ENCODE results near the gene CILP2. TPM values are rescaled to one million over a fixed set of nuclear protein-coding genes. Genes with fewer than 3 reads are reported as not detected.

CILP2 gene
- total RNA-seq, 1 experiment from 2014 or later = 2.0 TPM

DNA sequence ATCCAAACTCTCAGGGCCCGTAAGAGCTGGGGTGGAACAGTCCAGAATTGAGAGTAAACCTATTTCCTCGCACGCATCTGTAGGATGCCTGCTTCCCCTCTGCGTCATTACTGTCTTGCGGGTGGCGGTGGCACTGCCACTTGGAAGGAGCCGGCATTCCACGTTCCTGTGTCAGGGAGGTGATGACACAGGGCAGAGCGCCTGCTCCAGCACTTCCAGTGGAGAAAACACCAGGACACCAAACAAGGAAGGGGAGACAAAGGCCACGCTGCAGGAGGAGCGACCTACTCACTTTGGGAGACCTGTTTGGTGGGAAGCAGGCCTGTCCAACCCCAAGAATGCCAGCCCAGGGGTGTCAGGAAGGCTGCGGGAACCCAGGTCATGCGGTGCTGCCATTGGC lies 43.3 kb downstream of the CILP2 start:
- Histone ChIP-seq H3K4me3 (ENCODE audit: low read length) (no peak overlapping the region), H3K9me2 (replicated peaks; ENCODE audit: low read length) (no peaks in the 10 kb centered on the region), H3K27ac (ENCODE audit: low read length) (no peak overlapping the region), H3K4me2 (ENCODE audit: low read length) (no peak overlapping the region), H3F3A (ENCODE audit: low read length, unreplicated experiment) (no peaks in the 10 kb centered on the region), H3K79me2 (ENCODE audit: low read length) (no peaks in the 10 kb centered on the region), H3K9ac (ENCODE audit: low read length) (no peak overlapping the region), H4K20me1 (ENCODE audit: low read length) (no peaks in the 10 kb centered on the region), H2AFZ (ENCODE audit: low read length) (no peak overlapping the region), H3K36me3 (ENCODE audit: low read depth, low read length) (no peaks in the 10 kb centered on the region), H3K27me3 (ENCODE audit: low read length) (no peaks in the 10 kb centered on the region), H3K4me1 (ENCODE audit: insufficient read depth, low read length) (no peaks in the 10 kb centered on the region; the same call in 1 of the 2 replicates), H3K9me3 (ENCODE audit: low read length) (no peaks in the 10 kb centered on the region)
- no TSS peak for BruUV-seq (replicated peaks)
- CTCF ChIA-PET = no interaction called here
- ATAC-seq (no peak), DNase-seq (no peak)
- intact Hi-C loops (cut with micrococcal nuclease) = no loop called here
- TF ChIP-seq EZH2 (IDR thresholded peaks at IDR 0.05; ENCODE audit: low read length, unreplicated experiment) (no peak), EZH2phosphoT487 (IDR thresholded peaks at IDR 0.05; ENCODE audit: borderline replicate concordance, low read length) (no peak)
- TF ChIP-seq, protein P1, sequence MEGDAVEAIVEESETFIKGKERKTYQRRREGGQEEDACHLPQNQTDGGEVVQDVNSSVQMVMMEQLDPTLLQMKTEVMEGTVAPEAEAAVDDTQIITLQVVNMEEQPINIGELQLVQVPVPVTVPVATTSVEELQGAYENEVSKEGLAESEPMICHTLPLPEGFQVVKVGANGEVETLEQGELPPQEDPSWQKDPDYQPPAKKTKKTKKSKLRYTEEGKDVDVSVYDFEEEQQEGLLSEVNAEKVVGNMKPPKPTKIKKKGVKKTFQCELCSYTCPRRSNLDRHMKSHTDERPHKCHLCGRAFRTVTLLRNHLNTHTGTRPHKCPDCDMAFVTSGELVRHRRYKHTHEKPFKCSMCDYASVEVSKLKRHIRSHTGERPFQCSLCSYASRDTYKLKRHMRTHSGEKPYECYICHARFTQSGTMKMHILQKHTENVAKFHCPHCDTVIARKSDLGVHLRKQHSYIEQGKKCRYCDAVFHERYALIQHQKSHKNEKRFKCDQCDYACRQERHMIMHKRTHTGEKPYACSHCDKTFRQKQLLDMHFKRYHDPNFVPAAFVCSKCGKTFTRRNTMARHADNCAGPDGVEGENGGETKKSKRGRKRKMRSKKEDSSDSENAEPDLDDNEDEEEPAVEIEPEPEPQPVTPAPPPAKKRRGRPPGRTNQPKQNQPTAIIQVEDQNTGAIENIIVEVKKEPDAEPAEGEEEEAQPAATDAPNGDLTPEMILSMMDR (conservative IDR thresholded peaks at IDR 0.05; ENCODE audit: low read depth, low read length) = no peak
- POLR2A ChIA-PET (ENCODE audit: unreplicated experiment) = no interaction called here

DNA sequence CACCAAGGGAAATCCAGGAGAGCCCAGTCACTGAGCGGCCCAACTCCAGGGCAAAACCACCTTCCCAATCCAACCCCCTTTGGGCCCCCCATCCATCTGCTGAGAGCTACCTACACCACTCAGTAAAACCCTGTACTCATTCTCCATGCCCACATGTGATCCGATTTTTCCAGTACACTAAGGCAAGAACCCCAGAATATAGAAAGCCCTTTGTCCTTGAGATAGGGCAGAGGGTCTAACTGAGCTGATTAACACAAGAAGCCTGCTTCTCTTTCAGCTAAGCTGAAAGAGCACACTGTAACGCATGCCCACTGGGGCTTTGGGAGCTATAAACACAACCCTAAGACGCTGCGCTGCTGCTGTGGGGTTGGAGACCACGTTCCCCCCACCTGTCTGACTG lies 44.4 kb downstream of the CILP2 start:
- no TSS peak for BruUV-seq (replicated peaks)
- Histone ChIP-seq H3K4me3 (ENCODE audit: low read length) (no peak overlapping the region), H3K9me2 (replicated peaks; ENCODE audit: low read length) (no peaks in the 10 kb centered on the region), H3K36me3 (ENCODE audit: low read depth, low read length) (no peaks in the 10 kb centered on the region), H3K9ac (ENCODE audit: low read length) (no peak overlapping the region), H3K79me2 (ENCODE audit: low read length) (no peaks in the 10 kb centered on the region), H3F3A (ENCODE audit: low read length, unreplicated experiment) (no peaks in the 10 kb centered on the region), H3K9me3 (ENCODE audit: low read length) (no peaks in the 10 kb centered on the region), H4K20me1 (ENCODE audit: low read length) (no peaks in the 10 kb centered on the region), H3K4me1 (ENCODE audit: insufficient read depth, low read length) (no peaks in the 10 kb centered on the region), H2AFZ (ENCODE audit: low read length) (no peak overlapping the region), H3K27ac (ENCODE audit: low read length) (no peak overlapping the region), H3K4me2 (ENCODE audit: low read length) (no peak overlapping the region), H3K27me3 (ENCODE audit: low read length) (no peaks in the 10 kb centered on the region)
- ChIA-PET CTCF (no interaction called here), POLR2A (ENCODE audit: unreplicated experiment) (no interaction called here)
- intact Hi-C loops (cut with micrococcal nuclease) = no loop called here
- DNase-seq (no peak), ATAC-seq (no peak)
- TF ChIP-seq, protein P1 (conservative IDR thresholded peaks at IDR 0.05; ENCODE audit: low read depth, low read length) = no peak
- TF ChIP-seq EZH2phosphoT487 (IDR thresholded peaks at IDR 0.05; ENCODE audit: borderline replicate concordance, low read length) (no peak), EZH2 (IDR thresholded peaks at IDR 0.05; ENCODE audit: low read length, unreplicated experiment) (no peak)

DNA sequence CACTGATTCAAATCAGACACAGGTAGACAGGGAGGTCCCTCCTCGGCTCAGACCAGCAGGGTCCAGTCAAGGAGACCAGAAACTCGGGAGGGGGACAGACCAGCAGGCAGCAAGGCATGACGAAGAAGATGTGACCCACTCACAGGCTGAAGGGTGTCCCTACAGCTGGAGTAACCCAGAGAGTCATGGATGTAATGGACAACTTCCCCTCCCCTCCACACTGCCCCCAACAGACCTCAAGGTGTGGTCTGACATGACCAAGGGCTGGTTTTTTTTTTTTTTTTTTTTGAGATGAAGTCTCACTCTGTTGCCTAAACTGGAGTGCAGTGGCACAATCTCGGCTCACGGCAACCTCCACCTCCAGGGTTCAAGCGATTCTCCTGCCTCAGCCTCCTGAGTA lies 46.3 kb downstream of the CILP2 start:
- no peaks in the 10 kb centered on the region for H3F3A ChIP-seq (ENCODE audit: low read length, unreplicated experiment)
- no peak overlapping the region for H3K4me3 ChIP-seq (ENCODE audit: low read length)
- H3K4me1 ChIP-seq (ENCODE audit: insufficient read depth, low read length) = no peaks in the 10 kb centered on the region
- TF ChIP-seq EZH2 (IDR thresholded peaks at IDR 0.05; ENCODE audit: low read length, unreplicated experiment) (no peak), EZH2phosphoT487 (IDR thresholded peaks at IDR 0.05; ENCODE audit: borderline replicate concordance, low read length) (no peak)
- TF ChIP-seq, protein P1 (conservative IDR thresholded peaks at IDR 0.05; ENCODE audit: low read depth, low read length) = no peak
- no TSS peak for BruUV-seq (replicated peaks)
- intact Hi-C loops (cut with micrococcal nuclease) = no loop called here
- H2AFZ ChIP-seq (ENCODE audit: low read length) = no peak overlapping the region
- H3K79me2 ChIP-seq (ENCODE audit: low read length) = no peaks in the 10 kb centered on the region
- ChIA-PET CTCF (no interaction called here), POLR2A (ENCODE audit: unreplicated experiment) (no interaction called here)
- H3K9me3 ChIP-seq (ENCODE audit: low read length) = no peaks in the 10 kb centered on the region
- no peak overlapping the region for H3K27ac ChIP-seq (ENCODE audit: low read length)
- H3K9me2 ChIP-seq (replicated peaks; ENCODE audit: low read length) = no peaks in the 10 kb centered on the region
- H3K9ac ChIP-seq (ENCODE audit: low read length) = no peak overlapping the region
- no peak overlapping the region for H3K4me2 ChIP-seq (ENCODE audit: low read length)
- ATAC-seq = no peak
- H3K36me3 ChIP-seq (ENCODE audit: low read depth, low read length) = no peaks in the 10 kb centered on the region
- DNase-seq = no peak
- no peaks in the 10 kb centered on the region for H4K20me1 ChIP-seq (ENCODE audit: low read length)
- H3K27me3 ChIP-seq (ENCODE audit: low read length) = no peaks in the 10 kb centered on the region

Measured in PC-3 (cell line).